HG03280 (cell line): ENCODE data around the gene BRINP3.
"Not testable (repeated sequence)": the region's sequence is repeated elsewhere in the genome, so short reads cannot be mapped to it uniquely, and the experiment has no call there.

ENCODE experiments used
- ATAC-seq: cut with Tn5 transposase; IDR thresholded peaks from one replicate; pipeline ENCODE4 v1.9.1; 2021; ENCODE audit warnings: mild to moderate bottlenecking, moderate library complexity; ENCODE audit not compliant: unreplicated experiment

BRINP3 gene

GRCh38 chr1:190126728-190127127 is 350.9 kb downstream of the BRINP3 start:
- ATAC-seq: no peak

DNA sequence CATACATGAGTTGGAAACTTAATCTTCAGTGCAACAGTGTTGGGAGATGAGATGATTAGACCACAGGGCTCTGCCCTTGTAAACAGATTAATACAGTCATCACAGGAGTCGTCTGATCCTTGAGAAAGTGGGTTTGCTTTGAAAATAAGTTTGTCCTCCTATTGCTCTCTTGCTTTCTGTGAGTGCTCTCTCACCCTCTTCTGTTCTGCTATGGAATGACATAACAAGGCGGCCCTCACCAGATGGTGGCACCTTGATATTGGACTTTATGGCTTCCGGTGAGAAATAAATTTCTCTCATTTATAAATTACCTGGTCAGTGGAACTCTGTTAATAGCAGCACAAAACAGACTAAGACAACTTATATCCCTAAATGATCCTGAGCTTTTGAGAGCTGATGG is 353.6 kb downstream of the BRINP3 start:
- no peak for ATAC-seq

DNA sequence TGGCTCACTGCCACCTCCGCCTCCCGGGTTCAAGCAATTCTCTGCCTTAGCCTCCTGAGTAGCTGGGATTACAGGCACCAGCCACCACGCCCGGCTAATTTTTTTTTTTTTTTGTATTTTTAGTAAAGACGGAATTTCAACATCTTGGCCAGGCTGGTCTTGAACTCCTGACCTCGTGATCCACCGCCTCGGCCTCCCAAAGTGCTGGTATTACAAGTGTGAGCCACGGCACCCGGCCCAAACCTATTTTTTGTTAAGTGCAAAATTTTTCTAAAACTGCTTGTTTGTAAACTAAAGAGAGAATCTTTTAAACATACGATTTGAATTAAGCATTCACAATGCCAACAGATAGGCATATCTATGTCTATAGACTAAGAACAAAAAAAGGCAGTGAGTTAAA is 357.1 kb downstream of the BRINP3 start:
- ATAC-seq: not testable (repeated sequence)

- no peak for ATAC-seq
These were observed 358.0 kb downstream of the BRINP3 start for GRCh38 chr1:190119683-190120082.

GRCh38 chr1:190116921-190117320 is 360.7 kb downstream of the BRINP3 start:
- no peak for ATAC-seq

- ATAC-seq: no peak
These were observed 372.7 kb downstream of the BRINP3 start for GRCh38 chr1:190104961-190105360.

DNA sequence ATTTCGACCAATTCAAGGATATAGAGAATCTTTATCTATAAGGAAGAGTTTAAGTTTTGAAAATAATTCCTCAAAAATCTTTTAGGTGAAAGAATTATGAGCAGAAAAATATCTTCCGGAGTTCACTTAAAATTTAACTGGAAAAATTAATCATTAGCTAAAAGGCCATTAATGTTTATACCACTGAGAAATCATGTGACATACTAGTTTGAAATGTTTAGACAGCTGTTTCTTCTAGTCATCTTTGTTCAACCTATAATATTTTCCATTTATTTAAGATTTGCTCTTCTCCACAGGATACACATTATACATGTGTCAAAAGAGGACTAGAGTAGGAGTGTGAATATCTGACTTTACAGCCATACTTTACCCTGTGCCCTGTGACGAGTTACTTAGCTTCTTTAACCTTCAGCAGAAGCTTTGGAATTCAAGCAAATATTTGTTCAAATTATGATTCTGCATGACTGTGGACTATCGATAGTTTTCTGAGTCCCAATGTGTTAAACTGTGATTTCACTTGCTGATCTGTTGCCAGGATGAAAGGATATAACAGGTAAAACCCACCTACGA is 374.8 kb downstream of the BRINP3 start:
- no peak for ATAC-seq

- no peak for ATAC-seq
These were observed 375.9 kb downstream of the BRINP3 start for GRCh38 chr1:190101756-190102155.

DNA sequence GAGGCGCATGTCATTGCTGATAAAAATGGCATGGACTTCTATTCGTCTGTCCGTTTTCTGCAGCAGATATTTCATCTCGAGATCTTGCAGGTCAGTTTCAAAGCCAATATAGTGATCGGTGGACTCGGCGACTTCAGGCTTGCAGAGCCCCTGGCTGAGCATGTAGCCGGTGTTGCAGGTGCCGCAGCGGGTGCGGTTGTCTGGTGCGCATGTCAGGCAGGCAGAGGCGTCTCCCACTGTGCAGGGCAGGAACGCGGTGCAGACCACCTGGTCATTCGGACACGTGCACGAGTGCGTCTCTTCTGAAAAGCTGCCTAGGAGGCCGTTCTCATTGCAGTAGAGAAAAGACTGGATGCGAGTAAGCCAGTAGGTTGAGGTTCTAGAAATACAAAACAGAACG is 378.9 kb downstream of the BRINP3 start:
- ATAC-seq: no peak

- ATAC-seq: no peak
These were observed 379.6 kb downstream of the BRINP3 start for GRCh38 chr1:190098107-190098506.

GRCh38 chr1:190095596-190095995 is 382.1 kb downstream of the BRINP3 start:
- no peak for ATAC-seq

- no peak for ATAC-seq
These were observed 393.1 kb downstream of the BRINP3 start for GRCh38 chr1:190084552-190084951.

GRCh38 chr1:190068304-190068703 is 409.4 kb downstream of the BRINP3 start:
- no peak for ATAC-seq

GRCh38 chr1:190067592-190067991 is 410.1 kb downstream of the BRINP3 start:
- ATAC-seq: no peak

- ATAC-seq: no peak
These were observed 411.7 kb downstream of the BRINP3 start for GRCh38 chr1:190066011-190066410.

GRCh38 chr1:190049314-190049713 is 428.4 kb downstream of the BRINP3 start:
- no peak for ATAC-seq
